HEK293T (cell line): ENCODE results near the gene ERC1.
"Not testable (repeated sequence)": the region's sequence is repeated elsewhere in the genome, so short reads cannot be mapped to it uniquely, and the experiment has no call there.

ENCODE experiments used
- BHLHE40 ChIP-seq: fragments of 450-650 bp; IDR thresholded peaks from 2 replicates; pipeline ENCODE4 v1.6.1; 2016; ENCODE audit warnings: mild to moderate bottlenecking, moderate library complexity, borderline replicate concordance
- FOXM1 ChIP-seq: fragments of 450-650 bp; IDR thresholded peaks from 2 replicates; pipeline ENCODE4 v1.6.1; 2017; ENCODE audit warnings: mild to moderate bottlenecking, borderline replicate concordance
- SP1 ChIP-seq: fragments of 450-650 bp; IDR thresholded peaks from 2 replicates; pipeline ENCODE4 v1.6.1; 2017
- TARDBP ChIP-seq: fragments of 450-650 bp; IDR thresholded peaks from 2 replicates; pipeline ENCODE4 v1.6.1; 2016

- TF ChIP-seq TARDBP, SP1, FOXM1, BHLHE40: not testable (repeated sequence)
Measured at GRCh38 chr12:1051672-1052071, 60.6 kb downstream of the ERC1 start.
